ENCODE results near the gene FIGN. TPM values are rescaled to one million over a fixed set of nuclear protein-coding genes. Genes with fewer than 3 reads are reported as not detected.

The FIGN gene
- total and polyA plus RNA-seq, 11 donors = 3.0 to 16.5 (median 12.1) TPM

DNA sequence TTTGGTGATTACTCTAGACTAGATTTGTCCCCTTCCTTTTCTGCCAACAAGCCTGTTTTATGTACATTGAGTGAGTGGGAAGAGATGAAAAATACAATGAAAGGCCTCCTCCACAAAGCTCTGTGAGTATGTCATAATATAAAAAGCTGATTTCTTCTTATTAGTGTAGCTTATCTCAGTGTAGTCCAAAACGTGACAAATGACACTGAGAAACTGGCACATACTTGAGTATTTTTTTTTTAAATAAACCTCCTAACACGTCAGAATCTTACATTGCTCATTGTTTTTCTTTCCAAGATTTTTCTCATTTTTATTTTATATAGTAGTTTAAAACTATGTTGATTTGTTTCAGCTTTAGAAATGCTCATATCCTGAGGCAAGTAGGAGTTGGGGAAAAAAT is 17.9 kb upstream of the FIGN start:
- H3K36me3 ChIP-seq = no peaks in the 10 kb centered on the region
- no peaks in the 10 kb centered on the region for H3K4me1 ChIP-seq
- 28 to 54% (median 29%) methylated on average over 2 of the region's 2 CpGs for WGBS, 4 donors
- H3K9me3 ChIP-seq = no peaks in the 10 kb centered on the region
- DNase-seq = no peak
- intact Hi-C loops (cut with DNase I) = loop anchor here in 1 of 10 donors (10.0 kb wide), 1 partner anchor 121 kb away; no protein-coding TSS in a partner anchor
- ATAC-seq = no peak
- no peak overlapping the region for H3K4me3 ChIP-seq
- no peak overlapping the region for H3K27ac ChIP-seq
- no peak for TF ChIP-seq CTCF (IDR thresholded peaks at IDR 0.05)
- no peak for TF ChIP-seq POLR2A (IDR thresholded peaks at IDR 0.05)
- no peaks in the 10 kb centered on the region for H3K27me3 ChIP-seq

DNA sequence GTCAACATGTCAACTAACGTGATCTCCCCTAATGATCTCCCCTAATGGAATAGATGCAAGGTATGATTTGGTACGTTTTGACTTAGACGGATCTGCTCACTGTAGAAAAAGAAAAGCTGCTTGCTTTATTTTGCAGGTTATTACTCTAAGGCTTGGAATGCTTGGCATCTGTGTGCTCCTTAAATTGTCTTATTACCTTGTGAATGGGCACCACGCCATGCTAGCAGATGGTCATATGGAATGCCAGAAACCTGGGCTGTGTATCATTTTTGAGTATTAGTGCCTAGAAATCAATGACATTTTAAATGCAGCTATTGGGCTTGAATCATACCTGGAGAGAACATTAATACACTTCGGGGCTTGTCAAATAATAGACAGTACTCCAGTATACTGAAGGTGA is 16.5 kb upstream of the FIGN start:
- Histone ChIP-seq H3K27ac (no peak overlapping the region), H3K27me3 (no peaks in the 10 kb centered on the region), H3K36me3 (no peaks in the 10 kb centered on the region), H3K4me3 (no peak overlapping the region), H3K4me1 (no peaks in the 10 kb centered on the region), H3K9me3 (no peaks in the 10 kb centered on the region)
- intact Hi-C loops (cut with DNase I) = loop anchor here in 1 of 10 donors (10.0 kb wide), 1 partner anchor 123 kb away; no protein-coding TSS in a partner anchor
- ATAC-seq (no peak), DNase-seq (no peak)
- 89 to 93% (median 91%) methylated on average over 5 of the region's 5 CpGs for WGBS, 4 donors
- TF ChIP-seq CTCF (IDR thresholded peaks at IDR 0.05) (no peak), POLR2A (IDR thresholded peaks at IDR 0.05) (no peak)

DNA sequence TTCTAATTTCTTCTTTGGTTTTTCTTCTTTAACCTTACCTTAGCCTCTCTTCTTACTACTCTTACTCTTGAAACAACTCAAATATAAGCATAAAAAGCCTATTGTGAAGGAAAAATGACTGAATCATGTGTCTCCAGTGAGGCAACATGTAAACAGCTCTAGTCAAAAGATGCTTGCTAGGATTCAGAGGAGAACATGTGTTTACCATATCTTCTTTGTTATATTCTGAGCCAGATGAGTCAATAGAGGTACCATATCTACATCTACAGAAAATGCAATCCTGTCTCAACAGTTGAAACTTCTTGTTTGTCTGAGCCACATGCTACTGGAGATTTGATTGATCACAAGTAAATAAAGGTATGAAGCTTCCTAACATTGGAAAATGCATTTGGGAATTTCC is 15.9 kb upstream of the FIGN start:
- Histone ChIP-seq H3K27ac (no peak overlapping the region), H3K36me3 (no peaks in the 10 kb centered on the region), H3K27me3 (no peaks in the 10 kb centered on the region), H3K4me1 (no peaks in the 10 kb centered on the region), H3K9me3 (no peaks in the 10 kb centered on the region), H3K4me3 (no peak overlapping the region)
- ATAC-seq (no peak), DNase-seq (no peak)
- intact Hi-C loops (cut with DNase I) = loop anchor here in 1 of 10 donors (10.0 kb wide), 1 partner anchor 123 kb away; no protein-coding TSS in a partner anchor
- TF ChIP-seq CTCF (IDR thresholded peaks at IDR 0.05) = no peak
- no peak for TF ChIP-seq POLR2A (IDR thresholded peaks at IDR 0.05)

DNA sequence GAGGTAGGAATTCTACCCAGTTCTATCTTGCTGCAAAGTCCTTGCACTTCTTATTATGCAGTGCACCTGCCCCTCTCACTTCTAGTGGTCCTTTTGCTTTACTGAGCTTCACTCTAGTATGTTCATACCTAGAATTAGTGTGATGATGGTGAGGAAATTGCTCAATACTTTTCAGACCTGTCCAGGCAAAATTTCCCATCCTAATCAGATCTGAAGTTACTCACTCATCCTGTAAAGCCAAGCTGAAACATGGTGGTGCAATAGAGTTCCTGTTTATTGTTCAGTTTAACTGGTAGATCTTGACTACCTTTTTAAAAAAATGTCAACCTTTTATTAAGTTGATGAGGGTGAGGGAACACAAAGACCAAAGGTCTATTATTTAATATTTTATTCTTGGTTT is 12.6 kb upstream of the FIGN start:
- intact Hi-C loops (cut with DNase I) = no loop called here
- H3K9me3 ChIP-seq = no peaks in the 10 kb centered on the region
- no peak for ATAC-seq

More for the DNA sequence above, 12.6 kb upstream of the FIGN start:
- H3K36me3 ChIP-seq = no peaks in the 10 kb centered on the region
- TF ChIP-seq POLR2A (IDR thresholded peaks at IDR 0.05) (no peak), CTCF (IDR thresholded peaks at IDR 0.05) (no peak)
- no peaks in the 10 kb centered on the region for H3K27me3 ChIP-seq
- no peak overlapping the region for H3K4me3 ChIP-seq
- no peaks in the 10 kb centered on the region for H3K4me1 ChIP-seq
- H3K27ac ChIP-seq = no peak overlapping the region
- no peak for DNase-seq

Measured in heart left ventricle (tissue), 16 donors.